Heart left ventricle (tissue), 13 donors: Measurements from ENCODE around the gene PVR.

ENCODE experiments used
- POLR2A ChIP-seq, 2 donors: fragments of 450-650 bp; IDR thresholded peaks; one replicate each; pipeline ENCODE4 v1.6.1; 2017; ENCODE audit warnings: antibody characterized with exemption in 2 of 2, mild to moderate bottlenecking in 2 of 2, moderate library complexity in 2 of 2
- TF ChIP-seq, protein P1 (sequence below), 12 donors: fragments of 200-600 bp; sonication (generic) in 4 of 12; IDR thresholded peaks; one replicate each; pipeline versions ENCODE4 v1.5.0 to v1.8.0; 2018 to 2022; ENCODE audit warnings: antibody characterized with exemption in 12 of 12, mild to moderate bottlenecking in 5 of 12
- donor health status: ischemic (EF 13 %, LVEDD 7.1; RV severe dilation, severe dysfunction).
- donor health status: DM: no; HTN: yes; CAD: no.
- donor health status: DM: no; HTN: no; CAD: no.
- donor health status: ischemic (EF 25% LVEDD 6.9; RV normal size, moderate dysfunction).
- donor health status: ischemic (EF 25% LVEDD 5.7; RV mildly dilated, moderate dysfunction).
- donor health status: ischemic (EF 35%, LVEDD 5.7; RV mildly dilated, moderate dysfunction).
- donor health status: nonischemic (EF 11% LVEDD 7.7; RV severe dilation, severe dysfunction).
- donor health status: DM: yes; HTN: yes; CAD: no.
- donor health status: PGD.
- donor health status: ischemic (EF 29% LVEDD 5.4; RV normal size, mild dysfunction).
- donor health status: nonischemic (EF 23%, LVEDD 6.1; RV moderate dilation, normal function).

DNA sequence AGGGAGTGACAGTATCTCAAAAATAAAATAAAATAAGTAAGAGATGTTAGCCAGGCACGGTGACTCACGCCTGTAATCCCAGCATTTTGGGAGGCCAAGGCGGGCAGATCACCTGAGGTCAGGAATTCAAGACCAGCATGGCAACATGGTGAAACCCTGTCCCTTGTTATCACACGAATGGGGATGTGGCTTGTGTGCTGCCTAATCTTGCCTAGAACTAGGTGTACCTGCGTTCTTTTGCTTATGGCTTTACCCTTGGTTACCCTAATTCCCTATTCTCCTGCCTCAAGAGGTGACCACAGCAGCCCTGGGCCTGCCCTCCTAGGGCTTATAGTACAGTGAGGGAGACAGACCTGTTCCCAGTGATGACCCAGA is 6.3 kb upstream of the PVR start:
- TF ChIP-seq, protein P1, sequence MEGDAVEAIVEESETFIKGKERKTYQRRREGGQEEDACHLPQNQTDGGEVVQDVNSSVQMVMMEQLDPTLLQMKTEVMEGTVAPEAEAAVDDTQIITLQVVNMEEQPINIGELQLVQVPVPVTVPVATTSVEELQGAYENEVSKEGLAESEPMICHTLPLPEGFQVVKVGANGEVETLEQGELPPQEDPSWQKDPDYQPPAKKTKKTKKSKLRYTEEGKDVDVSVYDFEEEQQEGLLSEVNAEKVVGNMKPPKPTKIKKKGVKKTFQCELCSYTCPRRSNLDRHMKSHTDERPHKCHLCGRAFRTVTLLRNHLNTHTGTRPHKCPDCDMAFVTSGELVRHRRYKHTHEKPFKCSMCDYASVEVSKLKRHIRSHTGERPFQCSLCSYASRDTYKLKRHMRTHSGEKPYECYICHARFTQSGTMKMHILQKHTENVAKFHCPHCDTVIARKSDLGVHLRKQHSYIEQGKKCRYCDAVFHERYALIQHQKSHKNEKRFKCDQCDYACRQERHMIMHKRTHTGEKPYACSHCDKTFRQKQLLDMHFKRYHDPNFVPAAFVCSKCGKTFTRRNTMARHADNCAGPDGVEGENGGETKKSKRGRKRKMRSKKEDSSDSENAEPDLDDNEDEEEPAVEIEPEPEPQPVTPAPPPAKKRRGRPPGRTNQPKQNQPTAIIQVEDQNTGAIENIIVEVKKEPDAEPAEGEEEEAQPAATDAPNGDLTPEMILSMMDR (IDR thresholded peaks at IDR 0.05): no peak
- no peak for TF ChIP-seq POLR2A (IDR thresholded peaks at IDR 0.05)
